Nephron (organoid): Measurements from ENCODE around the gene CCDC191.

Source experiments
- H3K27ac Mint-ChIP-seq, 3 experiments: 2 replicates each; pipeline ENCODE4 v1.8.0; 2020; ENCODE audit warnings: mixed read lengths in 3 of 3, mild to moderate bottlenecking in 2 of 3, moderate library complexity in 1 of 3
- H3K27me3 Mint-ChIP-seq: 2 replicates; pipeline ENCODE4 v1.8.0; 2021; ENCODE audit warnings: low read depth, mild to moderate bottlenecking, moderate library complexity, mixed read lengths
- H3K36me3 Mint-ChIP-seq: 2 replicates; pipeline ENCODE4 v1.8.0; 2020; ENCODE audit warnings: low read depth, mixed read lengths
- H3K4me1 Mint-ChIP-seq: 2 replicates; pipeline ENCODE4 v1.8.0; 2020; ENCODE audit warnings: mixed read lengths
- H3K4me3 Mint-ChIP-seq, 3 experiments: 2 replicates each; pipeline ENCODE4 v1.8.0; 2020; ENCODE audit warnings: mild to moderate bottlenecking in 3 of 3, mixed read lengths in 3 of 3, moderate library complexity in 2 of 3
- H3K9me3 Mint-ChIP-seq: 2 replicates; pipeline ENCODE4 v1.8.0; 2020; ENCODE audit warnings: mixed read lengths
- TF ChIP-seq, protein P1 (sequence below), 3 experiments: fragments of 200-600 bp; sonication (generic); IDR thresholded peaks; one replicate each; pipeline ENCODE4 v1.5.0; 2021; ENCODE audit warnings: antibody characterized with exemption in 3 of 3; ENCODE audit not compliant: unreplicated experiment in 3 of 3

The CCDC191 gene

GRCh38 chr3:113953677-113954076 lies 102.6 kb downstream of the CCDC191 start:
- H3K9me3 Mint-ChIP-seq: no peaks in the 10 kb centered on the region
- H3K27me3 Mint-ChIP-seq: peaks cover 33% of the 10 kb centered on the region
- TF ChIP-seq, protein P1, sequence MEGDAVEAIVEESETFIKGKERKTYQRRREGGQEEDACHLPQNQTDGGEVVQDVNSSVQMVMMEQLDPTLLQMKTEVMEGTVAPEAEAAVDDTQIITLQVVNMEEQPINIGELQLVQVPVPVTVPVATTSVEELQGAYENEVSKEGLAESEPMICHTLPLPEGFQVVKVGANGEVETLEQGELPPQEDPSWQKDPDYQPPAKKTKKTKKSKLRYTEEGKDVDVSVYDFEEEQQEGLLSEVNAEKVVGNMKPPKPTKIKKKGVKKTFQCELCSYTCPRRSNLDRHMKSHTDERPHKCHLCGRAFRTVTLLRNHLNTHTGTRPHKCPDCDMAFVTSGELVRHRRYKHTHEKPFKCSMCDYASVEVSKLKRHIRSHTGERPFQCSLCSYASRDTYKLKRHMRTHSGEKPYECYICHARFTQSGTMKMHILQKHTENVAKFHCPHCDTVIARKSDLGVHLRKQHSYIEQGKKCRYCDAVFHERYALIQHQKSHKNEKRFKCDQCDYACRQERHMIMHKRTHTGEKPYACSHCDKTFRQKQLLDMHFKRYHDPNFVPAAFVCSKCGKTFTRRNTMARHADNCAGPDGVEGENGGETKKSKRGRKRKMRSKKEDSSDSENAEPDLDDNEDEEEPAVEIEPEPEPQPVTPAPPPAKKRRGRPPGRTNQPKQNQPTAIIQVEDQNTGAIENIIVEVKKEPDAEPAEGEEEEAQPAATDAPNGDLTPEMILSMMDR (IDR thresholded peaks at IDR 0.05; ENCODE audit: unreplicated experiment in 3 of 3): no peak
- no peaks in the 10 kb centered on the region for H3K4me1 Mint-ChIP-seq
- H3K4me3 Mint-ChIP-seq: no peak overlapping the region
- no peak overlapping the region for H3K27ac Mint-ChIP-seq
- H3K36me3 Mint-ChIP-seq: peaks cover 4% of the 10 kb centered on the region

DNA sequence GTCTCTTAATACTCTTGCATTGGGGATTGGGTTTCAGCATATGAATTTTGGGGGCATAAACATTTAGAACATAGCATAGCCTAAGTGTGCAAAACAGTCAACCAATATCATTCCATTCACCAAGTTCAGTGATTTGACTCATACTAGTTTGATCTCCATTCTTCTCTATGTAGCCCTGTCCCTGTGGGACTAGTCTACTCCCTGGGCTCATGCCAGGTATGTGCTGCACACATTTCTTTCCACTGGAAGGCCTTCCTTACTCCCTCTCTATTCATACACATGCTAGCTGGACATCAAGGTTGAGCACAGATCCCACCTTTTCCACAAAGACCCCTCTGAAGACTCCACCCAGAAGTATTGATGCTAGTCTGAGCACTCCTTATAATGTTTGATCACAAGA lies 103.4 kb downstream of the CCDC191 start:
- Mint-ChIP-seq H3K4me3 (no peak overlapping the region), H3K36me3 (peaks cover 4% of the 10 kb centered on the region), H3K27ac (no peak overlapping the region), H3K9me3 (no peaks in the 10 kb centered on the region), H3K27me3 (peaks cover 33% of the 10 kb centered on the region), H3K4me1 (no peaks in the 10 kb centered on the region)
- TF ChIP-seq, protein P1 (IDR thresholded peaks at IDR 0.05; ENCODE audit: unreplicated experiment in 3 of 3): no peak

GRCh38 chr3:113948015-113948917 lies 108.1 kb downstream of the CCDC191 start:
- H3K27me3 Mint-ChIP-seq: peaks cover 62% of the 10 kb centered on the region
- no peak overlapping the region for H3K27ac Mint-ChIP-seq
- peak overlapping the region; percentile 58 to 82 (median 73) for H3K4me3 Mint-ChIP-seq
- TF ChIP-seq, protein P1 (IDR thresholded peaks at IDR 0.05; ENCODE audit: unreplicated experiment in 3 of 3): no peak
- H3K4me1 Mint-ChIP-seq: no peaks in the 10 kb centered on the region
- H3K36me3 Mint-ChIP-seq: peaks cover 4% of the 10 kb centered on the region
- no peaks in the 10 kb centered on the region for H3K9me3 Mint-ChIP-seq

DNA sequence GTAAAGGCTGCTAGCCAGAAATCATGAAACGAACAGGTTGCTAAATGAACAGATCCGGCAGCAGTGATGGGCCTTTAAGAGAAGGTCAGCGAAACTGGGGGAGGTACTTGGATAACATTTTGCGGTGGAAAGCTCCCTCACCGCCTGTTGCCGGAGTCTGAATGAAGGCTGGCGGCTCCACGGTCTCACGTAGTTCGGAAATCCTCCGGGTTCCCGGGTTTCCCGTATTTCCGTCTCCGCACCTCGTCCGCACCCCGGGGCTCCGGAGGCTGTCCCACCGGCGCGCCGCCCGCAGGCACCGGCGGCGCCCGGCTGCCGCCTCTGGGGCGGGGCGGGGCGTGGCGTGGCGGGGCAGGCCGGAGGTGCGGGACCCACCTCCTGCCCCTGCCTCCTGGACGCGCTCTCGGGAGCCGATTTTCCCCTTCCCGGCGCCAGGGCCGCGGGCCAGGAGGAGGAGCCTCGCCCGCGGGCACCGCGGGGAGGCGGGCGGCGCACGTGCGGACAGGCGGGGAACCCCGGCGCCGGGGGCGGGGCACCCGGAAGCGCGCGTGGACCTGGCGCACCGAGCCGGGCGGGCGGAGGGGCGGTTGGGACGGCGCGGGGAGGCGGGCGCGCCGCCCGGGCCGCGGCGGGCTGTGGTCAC lies 108.8 kb downstream of the CCDC191 start, which contains the start of gene ZDHHC23:
TSS of gene ZDHHC23 (plus strand) at position 642 of the 643 bp plus-strand sequence. CDS start 790 bp downstream, outside the sequence.
- peak within 1 kb of the TSS; percentile 84 to 93 (median 93) for H3K4me3 Mint-ChIP-seq

GRCh38 chr3:113946831-113947230 lies 109.5 kb downstream of the CCDC191 start:
- TF ChIP-seq, protein P1 (IDR thresholded peaks at IDR 0.05; ENCODE audit: unreplicated experiment in 3 of 3): no peak
- H3K27ac Mint-ChIP-seq: no peak overlapping the region
- no peaks in the 10 kb centered on the region for H3K9me3 Mint-ChIP-seq
- peak overlapping the region; percentile 84 to 93 (median 93) for H3K4me3 Mint-ChIP-seq
- no peaks in the 10 kb centered on the region for H3K36me3 Mint-ChIP-seq
- H3K27me3 Mint-ChIP-seq: peaks cover 66% of the 10 kb centered on the region
- H3K4me1 Mint-ChIP-seq: no peaks in the 10 kb centered on the region

More for the DNA sequence above, 108.8 kb downstream of the CCDC191 start, which contains the start of gene ZDHHC23:
- Mint-ChIP-seq H3K36me3 (peaks cover 4% of the 10 kb centered on the region), H3K9me3 (no peaks in the 10 kb centered on the region), H3K4me1 (no peaks in the 10 kb centered on the region), H3K27me3 (peaks cover 66% of the 10 kb centered on the region), H3K27ac (peak within 1 kb of the TSS in 2 of 3 experiments; percentile 47 to 85)
- TF ChIP-seq, protein P1 (IDR thresholded peaks at IDR 0.05; ENCODE audit: unreplicated experiment in 3 of 3): no peak
